ENCODE measurements around the gene CPE.

GRCh38 chr4:165457793-165458192 is 79.0 kb downstream of the CPE start:
- TF ChIP-seq ELK1 (IDR thresholded peaks at IDR 0.05; ENCODE audit: borderline replicate concordance, low read depth, low read length) (no peak), CTCF (conservative IDR thresholded peaks at IDR 0.05; ENCODE audit: low read depth, low read length) (no peak), POLR2A (IDR thresholded peaks at IDR 0.05; ENCODE audit: low read depth, low read length) (no peak), MAFK (IDR thresholded peaks at IDR 0.05; ENCODE audit: low read depth, low read length) (no peak), CEBPB (IDR thresholded peaks at IDR 0.05; ENCODE audit: low read depth, low read length) (no peak), CHD1 (IDR thresholded peaks at IDR 0.05; ENCODE audit: low read depth, low read length) (no peak), BHLHE40 (IDR thresholded peaks at IDR 0.05; ENCODE audit: low read depth, low read length) (no peak), RFX5 (IDR thresholded peaks at IDR 0.05; ENCODE audit: low read depth, low read length) (no peak)
